NB4 (cell line): Measurements from ENCODE around the gene DNAJA4.

Source experiments
- DNase-seq: peaks from one replicate; pipeline ENCODE4 v3.0.0; 2010; ENCODE audit warnings: low read depth
- H3K4me3 ChIP-seq: one replicate; pipeline ENCODE4 v1.5.1; 2011; ENCODE audit warnings: mild to moderate bottlenecking, low read depth, low read length, moderate library complexity
- MYC ChIP-seq: IDR thresholded peaks from 2 replicates; pipeline ENCODE4 v1.6.1; 2011; ENCODE audit warnings: low read depth, low read length
- POLR2A ChIP-seq: IDR thresholded peaks from 2 replicates; pipeline ENCODE4 v1.6.1; 2011; ENCODE audit warnings: mild to moderate bottlenecking; ENCODE audit not compliant: insufficient read length; ENCODE audit errors: extremely low read depth
- TF ChIP-seq, protein P1 (sequence below): IDR thresholded peaks from one replicate; pipeline ENCODE4 v1.5.1; 2012; ENCODE audit warnings: low read depth, low read length
- TF ChIP-seq, protein P2 (sequence below): IDR thresholded peaks from 2 replicates; pipeline ENCODE4 v1.6.1; 2011; ENCODE audit warnings: low read depth, low read length

DNAJA4 gene

DNA sequence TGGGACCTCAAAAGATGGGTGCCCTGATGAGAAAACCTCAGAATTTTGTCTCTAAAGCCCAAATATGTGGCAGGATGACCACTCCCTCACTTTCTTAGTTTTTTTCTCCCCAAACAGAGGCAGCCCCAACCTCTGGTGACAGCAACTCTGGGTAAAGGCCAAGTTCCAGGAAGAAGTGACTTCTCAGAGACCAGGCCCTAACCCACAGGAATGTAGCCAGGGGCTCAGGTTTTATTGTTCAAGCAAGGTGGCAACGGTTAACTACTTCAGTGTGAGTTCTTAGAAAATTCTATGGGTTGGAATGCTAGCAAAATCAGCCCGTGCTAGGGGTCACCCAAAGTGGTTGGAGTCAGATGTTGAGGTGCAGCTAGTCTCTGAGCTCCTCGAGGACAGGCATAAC, 5.1 kb upstream of the DNAJA4 start:
- TF ChIP-seq MYC (no peak), POLR2A (no peak)
- TF ChIP-seq, protein P1, sequence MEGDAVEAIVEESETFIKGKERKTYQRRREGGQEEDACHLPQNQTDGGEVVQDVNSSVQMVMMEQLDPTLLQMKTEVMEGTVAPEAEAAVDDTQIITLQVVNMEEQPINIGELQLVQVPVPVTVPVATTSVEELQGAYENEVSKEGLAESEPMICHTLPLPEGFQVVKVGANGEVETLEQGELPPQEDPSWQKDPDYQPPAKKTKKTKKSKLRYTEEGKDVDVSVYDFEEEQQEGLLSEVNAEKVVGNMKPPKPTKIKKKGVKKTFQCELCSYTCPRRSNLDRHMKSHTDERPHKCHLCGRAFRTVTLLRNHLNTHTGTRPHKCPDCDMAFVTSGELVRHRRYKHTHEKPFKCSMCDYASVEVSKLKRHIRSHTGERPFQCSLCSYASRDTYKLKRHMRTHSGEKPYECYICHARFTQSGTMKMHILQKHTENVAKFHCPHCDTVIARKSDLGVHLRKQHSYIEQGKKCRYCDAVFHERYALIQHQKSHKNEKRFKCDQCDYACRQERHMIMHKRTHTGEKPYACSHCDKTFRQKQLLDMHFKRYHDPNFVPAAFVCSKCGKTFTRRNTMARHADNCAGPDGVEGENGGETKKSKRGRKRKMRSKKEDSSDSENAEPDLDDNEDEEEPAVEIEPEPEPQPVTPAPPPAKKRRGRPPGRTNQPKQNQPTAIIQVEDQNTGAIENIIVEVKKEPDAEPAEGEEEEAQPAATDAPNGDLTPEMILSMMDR = no peak
- TF ChIP-seq, protein P2, sequence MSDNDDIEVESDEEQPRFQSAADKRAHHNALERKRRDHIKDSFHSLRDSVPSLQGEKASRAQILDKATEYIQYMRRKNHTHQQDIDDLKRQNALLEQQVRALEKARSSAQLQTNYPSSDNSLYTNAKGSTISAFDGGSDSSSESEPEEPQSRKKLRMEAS = no peak
- no peak for DNase-seq
- H3K4me3 ChIP-seq = no peak overlapping the region

DNA sequence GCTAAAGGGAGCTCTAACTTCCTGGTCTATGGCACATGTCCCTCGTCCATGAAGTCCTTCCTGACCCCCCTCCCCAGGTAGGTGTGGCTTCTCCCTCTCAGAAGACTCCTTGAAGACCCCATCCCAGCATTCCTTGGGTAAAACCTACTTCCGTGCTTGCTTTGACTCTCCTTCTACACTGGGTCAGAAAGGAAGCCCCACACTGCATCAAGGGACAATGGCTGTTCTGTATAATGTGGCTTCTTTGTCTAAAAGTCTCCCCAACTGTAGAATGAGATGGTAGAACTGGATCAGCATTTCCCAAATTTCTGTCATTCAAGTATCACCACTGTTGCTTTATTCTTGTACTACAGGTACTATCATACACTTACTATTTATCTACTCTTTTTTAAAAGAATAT, 3.9 kb upstream of the DNAJA4 start:
- no peak for DNase-seq
- no peak overlapping the region for H3K4me3 ChIP-seq
- TF ChIP-seq MYC = no peak

DNA sequence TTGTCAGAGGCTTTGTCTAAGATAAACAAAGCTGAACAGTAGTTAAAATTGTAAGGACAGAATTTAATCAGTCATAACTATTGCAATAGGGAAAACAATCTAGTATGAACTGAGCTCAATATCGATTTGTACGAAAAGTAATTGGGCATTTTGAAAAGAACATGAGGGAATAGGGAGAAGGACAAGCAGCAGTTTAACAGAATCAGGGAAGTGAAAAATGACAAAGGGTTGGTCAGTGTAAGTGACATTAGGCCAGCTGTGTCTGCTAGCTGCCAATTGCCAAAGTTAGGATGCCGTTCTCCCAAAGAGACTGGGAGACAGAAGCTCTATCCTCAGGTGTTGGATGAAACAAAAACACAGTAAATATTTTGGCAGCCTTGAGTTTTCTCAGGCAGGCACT, 3.3 kb upstream of the DNAJA4 start:
- DNase-seq = no peak

DNA sequence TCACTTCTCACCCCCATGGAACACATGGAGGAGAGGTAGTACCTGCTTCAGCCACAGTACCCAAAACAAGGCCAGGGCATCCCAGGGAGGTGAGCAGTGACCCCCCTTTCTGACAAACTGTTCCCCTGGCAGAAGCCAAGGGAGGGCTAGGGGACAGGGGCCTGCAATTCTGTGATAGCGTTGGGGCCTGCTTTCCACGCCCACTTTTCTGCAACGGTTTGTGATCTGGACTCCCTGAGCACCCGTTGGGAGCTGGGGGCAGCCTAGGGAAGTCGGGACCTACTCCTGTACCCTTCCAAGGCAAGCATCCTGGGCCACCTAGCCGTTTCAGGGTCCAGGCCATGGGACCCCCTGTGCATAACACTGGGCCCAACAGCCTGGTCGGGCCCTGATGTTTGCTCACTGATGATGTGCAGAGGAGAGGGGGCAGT, 996 bp upstream of the DNAJA4 start:
- TF ChIP-seq, protein P1 = no peak
- no peak for TF ChIP-seq POLR2A
- TF ChIP-seq, protein P2 = no peak
- no peak for TF ChIP-seq MYC
- no peak overlapping the region for H3K4me3 ChIP-seq
- no peak for DNase-seq

More for the DNA sequence above, 3.3 kb upstream of the DNAJA4 start:
- TF ChIP-seq POLR2A = no peak
- TF ChIP-seq, protein P1 = no peak
- TF ChIP-seq, protein P2 = no peak
- no peak for TF ChIP-seq MYC
- no peak overlapping the region for H3K4me3 ChIP-seq

DNA sequence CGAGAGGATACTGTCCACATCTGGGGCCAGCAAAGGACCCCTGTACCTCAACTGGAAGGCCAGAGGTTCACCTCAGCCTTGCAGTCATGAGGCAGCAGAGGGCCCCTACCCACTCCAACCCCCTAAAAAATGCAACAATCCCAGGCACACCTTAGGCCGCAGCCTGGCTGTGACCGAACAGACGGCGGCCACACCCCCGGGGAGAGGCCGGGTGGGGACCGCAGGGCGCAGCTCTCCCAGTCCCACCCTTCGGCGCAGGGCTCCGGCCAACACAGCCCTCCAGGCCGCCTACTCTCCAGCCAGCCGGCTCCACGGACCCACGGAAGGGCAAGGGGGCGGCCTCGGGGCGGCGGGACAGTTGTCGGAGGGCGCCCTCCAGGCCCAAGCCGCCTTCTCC, 457 bp upstream of the DNAJA4 start:
- no peak overlapping the region for H3K4me3 ChIP-seq
- TF ChIP-seq POLR2A = no peak
- TF ChIP-seq MYC = no peak
- TF ChIP-seq, protein P2 = no peak
- TF ChIP-seq, protein P1 = no peak
- DNase-seq = no peak

DNA sequence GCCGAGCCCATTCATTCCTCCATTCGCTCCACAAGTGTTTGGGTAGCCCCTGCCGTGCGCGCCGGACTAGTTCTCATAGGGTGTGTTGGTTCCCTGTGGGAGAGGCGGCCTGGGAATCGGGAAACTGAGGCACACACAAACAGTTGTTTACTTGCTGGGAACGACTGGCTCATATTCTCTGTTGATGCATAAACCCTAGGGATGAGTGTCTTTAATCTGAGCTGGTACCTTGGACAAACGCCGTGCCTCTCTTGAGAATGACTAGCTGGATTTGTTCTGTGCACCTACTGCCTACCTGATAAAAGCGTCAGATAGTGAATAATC, 737 bp downstream of the DNAJA4 start:
- DNase-seq = no peak
- no peak overlapping the region for H3K4me3 ChIP-seq
- TF ChIP-seq POLR2A (no peak), MYC (no peak)
- TF ChIP-seq, protein P1 = no peak
- TF ChIP-seq, protein P2 = no peak
